NB4 (cell line): ENCODE measurements around the gene FNTB.

Source experiments
- MYC ChIP-seq: IDR thresholded peaks from 2 replicates; pipeline ENCODE4 v1.6.1; 2011; ENCODE audit warnings: low read depth, low read length
- TF ChIP-seq, protein P1 (sequence below): IDR thresholded peaks from one replicate; pipeline ENCODE4 v1.5.1; 2012; ENCODE audit warnings: low read depth, low read length

GRCh38 chr14:64952598-64953309, 33.9 kb upstream of the FNTB start:
- TF ChIP-seq, protein P1, sequence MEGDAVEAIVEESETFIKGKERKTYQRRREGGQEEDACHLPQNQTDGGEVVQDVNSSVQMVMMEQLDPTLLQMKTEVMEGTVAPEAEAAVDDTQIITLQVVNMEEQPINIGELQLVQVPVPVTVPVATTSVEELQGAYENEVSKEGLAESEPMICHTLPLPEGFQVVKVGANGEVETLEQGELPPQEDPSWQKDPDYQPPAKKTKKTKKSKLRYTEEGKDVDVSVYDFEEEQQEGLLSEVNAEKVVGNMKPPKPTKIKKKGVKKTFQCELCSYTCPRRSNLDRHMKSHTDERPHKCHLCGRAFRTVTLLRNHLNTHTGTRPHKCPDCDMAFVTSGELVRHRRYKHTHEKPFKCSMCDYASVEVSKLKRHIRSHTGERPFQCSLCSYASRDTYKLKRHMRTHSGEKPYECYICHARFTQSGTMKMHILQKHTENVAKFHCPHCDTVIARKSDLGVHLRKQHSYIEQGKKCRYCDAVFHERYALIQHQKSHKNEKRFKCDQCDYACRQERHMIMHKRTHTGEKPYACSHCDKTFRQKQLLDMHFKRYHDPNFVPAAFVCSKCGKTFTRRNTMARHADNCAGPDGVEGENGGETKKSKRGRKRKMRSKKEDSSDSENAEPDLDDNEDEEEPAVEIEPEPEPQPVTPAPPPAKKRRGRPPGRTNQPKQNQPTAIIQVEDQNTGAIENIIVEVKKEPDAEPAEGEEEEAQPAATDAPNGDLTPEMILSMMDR = peak; percentile 23
- no peak for TF ChIP-seq MYC
